OCI-LY1 (cell line): ENCODE measurements around the gene CDH22.

Experiments
- H2AFZ ChIP-seq: fragments of 200-600 bp; sonication (generic), shearing (Covaris generic); 2 replicates; pipeline ENCODE4 v1.6.0; 2014; ENCODE audit warnings: antibody characterized with exemption, mild to moderate bottlenecking, low read length
- H3F3A ChIP-seq: fragments of 200-600 bp; sonication (generic), shearing (Covaris generic); 2 replicates; pipeline ENCODE4 v1.6.0; 2014; ENCODE audit warnings: mild to moderate bottlenecking, antibody characterized with exemption, low read length, moderate library complexity; ENCODE audit not compliant: insufficient read depth
- H3K27ac ChIP-seq: fragments of 200-600 bp; sonication (generic); 2 replicates; pipeline ENCODE4 v1.5.1; 2014; ENCODE audit warnings: low read length, mixed run types, mild to moderate bottlenecking, low read depth; ENCODE audit not compliant: poor library complexity, severe bottlenecking
- H3K27me3 ChIP-seq: fragments of 200-600 bp; sonication (generic); 2 replicates; pipeline ENCODE4 v1.6.0; 2014; ENCODE audit warnings: antibody characterized with exemption, mild to moderate bottlenecking, low read length, moderate library complexity; ENCODE audit not compliant: insufficient read depth
- H3K36me3 ChIP-seq: fragments of 200-600 bp; sonication (generic); 2 replicates; pipeline ENCODE4 v1.6.1; 2014; ENCODE audit warnings: mild to moderate bottlenecking, antibody characterized with exemption, low read length, moderate library complexity, mixed read lengths; ENCODE audit not compliant: insufficient read depth
- H3K4me1 ChIP-seq: fragments of 200-600 bp; sonication (generic); 2 replicates; pipeline ENCODE4 v1.5.1; 2014; ENCODE audit warnings: mild to moderate bottlenecking, low read length, moderate library complexity; ENCODE audit not compliant: insufficient read depth, severe bottlenecking
- H3K4me2 ChIP-seq: fragments of 200-600 bp; sonication (generic), shearing (Covaris generic); 2 replicates; pipeline ENCODE4 v1.6.1; 2014; ENCODE audit warnings: low read length
- H3K4me3 ChIP-seq: fragments of 200-600 bp; sonication (generic); 2 replicates; pipeline ENCODE4 v1.5.1; 2014; ENCODE audit warnings: low read length, low read depth, mild to moderate bottlenecking, mixed read lengths; ENCODE audit not compliant: poor library complexity, severe bottlenecking
- H3K79me2 ChIP-seq: fragments of 200-600 bp; shearing (Covaris generic); 2 replicates; pipeline ENCODE4 v1.6.1; 2016; ENCODE audit warnings: mixed run types, low read length, mixed read lengths; ENCODE audit not compliant: insufficient read depth
- H3K9ac ChIP-seq: fragments of 200-600 bp; sonication (generic), shearing (Covaris generic); 2 replicates; pipeline ENCODE4 v1.6.1; 2014; ENCODE audit warnings: mild to moderate bottlenecking, low read length, mixed read lengths
- H3K9me2 ChIP-seq: fragments of 200-600 bp; sonication (generic), shearing (Covaris generic); 2 replicates; pipeline ENCODE4 v1.6.1; 2014; ENCODE audit warnings: low read depth, mild to moderate bottlenecking, low read length, mixed read lengths
- H3K9me3 ChIP-seq: fragments of 200-600 bp; shearing (Covaris generic); 2 replicates; pipeline ENCODE4 v1.6.1; 2014; ENCODE audit warnings: low read length, mixed read lengths
- H4K20me1 ChIP-seq: fragments of 200-600 bp; sonication (generic), shearing (Covaris generic); 2 replicates; pipeline ENCODE4 v1.6.0; 2016; ENCODE audit warnings: mild to moderate bottlenecking, low read length; ENCODE audit not compliant: insufficient read depth
- CTCF ChIP-seq: fragments of 200-600 bp; sonication (generic), shearing (Covaris generic); IDR thresholded peaks from 2 replicates; pipeline ENCODE4 v1.5.1; 2017; ENCODE audit warnings: mild to moderate bottlenecking, antibody characterized with exemption, low read length, moderate library complexity, mixed read lengths
- EZH2 ChIP-seq: fragments of 200-600 bp; sonication (generic), shearing (Covaris generic); IDR thresholded peaks from 2 replicates; pipeline ENCODE4 v1.8.0; 2017; ENCODE audit warnings: borderline replicate concordance, mixed run types, mild to moderate bottlenecking, antibody characterized with exemption, low read length, moderate library complexity, mixed read lengths

The CDH22 gene

DNA sequence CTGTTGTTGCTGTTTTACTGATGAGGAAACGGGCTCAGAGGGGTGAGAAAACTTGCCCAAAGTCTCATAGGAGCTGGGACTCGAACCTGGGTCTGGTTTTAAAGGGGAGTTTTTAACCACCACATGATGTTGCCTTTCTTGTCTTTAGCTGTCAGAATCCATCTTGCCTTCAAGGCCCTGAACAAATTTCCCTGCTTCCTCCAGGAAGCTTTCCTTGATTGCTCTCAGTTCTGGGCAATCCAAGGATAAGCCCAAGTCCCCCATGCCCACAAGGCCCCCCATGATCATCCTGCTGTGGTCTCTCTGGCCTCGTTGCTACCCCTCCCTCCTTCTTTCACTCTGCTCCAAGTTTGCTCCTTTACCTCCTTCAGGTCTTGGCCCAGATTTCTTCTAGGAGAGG lies 116.7 kb downstream of the CDH22 start:
- no peaks in the 10 kb centered on the region for H3F3A ChIP-seq
- no peaks in the 10 kb centered on the region for H3K9me3 ChIP-seq
- no peak overlapping the region for H3K4me3 ChIP-seq
- no peaks in the 10 kb centered on the region; the same call in 1 of the 2 replicates for H3K27me3 ChIP-seq
- H4K20me1 ChIP-seq, result no peaks in the 10 kb centered on the region
- H3K9ac ChIP-seq, result no peak overlapping the region
- no peaks in the 10 kb centered on the region for H3K79me2 ChIP-seq
- H2AFZ ChIP-seq, result no peak overlapping the region
- no peak overlapping the region for H3K27ac ChIP-seq
- H3K36me3 ChIP-seq, result no peaks in the 10 kb centered on the region
- no peak overlapping the region for H3K4me2 ChIP-seq
- no peaks in the 10 kb centered on the region for H3K9me2 ChIP-seq
- no peaks in the 10 kb centered on the region for H3K4me1 ChIP-seq
- TF ChIP-seq CTCF (no peak), EZH2 (no peak)

DNA sequence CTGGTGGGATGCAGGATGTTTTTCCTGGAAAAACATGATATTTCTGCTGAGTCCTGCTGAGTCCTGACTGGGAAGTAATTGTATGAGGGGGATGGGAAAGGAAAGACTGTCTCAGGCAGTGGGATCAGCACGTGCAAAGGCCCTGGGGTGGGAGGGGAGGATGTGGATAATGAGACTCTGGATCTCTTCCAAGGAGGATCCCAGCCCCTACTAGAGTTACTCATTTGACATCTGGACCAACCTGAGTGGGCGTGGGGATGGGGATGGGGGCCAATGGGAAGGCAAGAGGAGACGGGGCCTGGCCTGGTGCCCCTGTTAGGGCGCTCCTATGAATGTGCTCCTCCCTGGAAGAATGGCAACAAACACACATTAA lies 117.1 kb downstream of the CDH22 start:
- no peak overlapping the region for H3K27ac ChIP-seq
- no peak overlapping the region for H2AFZ ChIP-seq
- H3K9ac ChIP-seq, result no peak overlapping the region
- TF ChIP-seq CTCF (no peak), EZH2 (no peak)
- no peaks in the 10 kb centered on the region for H3F3A ChIP-seq
- no peaks in the 10 kb centered on the region for H3K9me2 ChIP-seq
- no peak overlapping the region for H3K4me2 ChIP-seq
- no peaks in the 10 kb centered on the region for H3K9me3 ChIP-seq
- no peaks in the 10 kb centered on the region for H3K36me3 ChIP-seq
- no peaks in the 10 kb centered on the region; the same call in 1 of the 2 replicates for H3K27me3 ChIP-seq
- no peaks in the 10 kb centered on the region for H3K79me2 ChIP-seq
- no peak overlapping the region for H3K4me3 ChIP-seq
- no peaks in the 10 kb centered on the region for H3K4me1 ChIP-seq
- H4K20me1 ChIP-seq, result no peaks in the 10 kb centered on the region

DNA sequence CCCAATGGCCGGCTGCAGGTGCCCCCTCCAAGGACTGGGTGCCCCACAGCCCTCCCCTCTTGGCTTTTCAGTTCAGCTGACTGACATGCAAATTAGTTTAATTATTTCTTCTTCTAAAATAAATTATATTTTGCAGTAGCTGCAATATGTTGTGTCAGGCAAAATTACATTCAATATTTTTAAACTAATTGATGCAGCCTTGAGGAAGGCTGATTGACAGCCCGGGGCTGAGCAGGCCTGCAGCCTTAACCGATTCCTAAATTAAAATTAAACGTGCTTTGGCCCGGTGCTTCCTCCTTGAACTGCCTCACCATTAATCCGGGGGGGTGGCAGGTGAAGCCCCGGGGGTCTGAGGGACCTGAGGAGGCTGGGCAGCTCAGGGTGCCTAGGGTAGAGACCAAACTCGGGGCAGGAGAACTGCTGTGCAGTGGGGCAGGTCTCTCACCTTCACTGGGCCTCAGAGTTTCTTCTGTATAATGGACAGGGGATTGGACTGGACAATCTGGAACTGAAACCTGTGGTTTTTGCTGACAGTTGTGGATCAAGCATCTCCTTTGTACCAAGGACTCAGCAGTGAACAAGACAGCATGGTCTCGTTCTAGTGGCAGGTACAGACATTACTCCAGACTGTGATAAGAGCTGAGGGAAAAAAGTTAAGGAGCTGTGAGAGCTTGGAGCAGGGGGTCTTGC lies 117.7 kb downstream of the CDH22 start:
- Histone ChIP-seq H2AFZ (no peak overlapping the region), H4K20me1 (no peaks in the 10 kb centered on the region), H3K9ac (no peak overlapping the region), H3K4me2 (no peak overlapping the region), H3K4me1 (no peaks in the 10 kb centered on the region), H3K9me3 (no peaks in the 10 kb centered on the region), H3F3A (no peaks in the 10 kb centered on the region), H3K27me3 (no peaks in the 10 kb centered on the region; the same call in 1 of the 2 replicates), H3K9me2 (no peaks in the 10 kb centered on the region), H3K27ac (no peak overlapping the region), H3K4me3 (no peak overlapping the region), H3K36me3 (no peaks in the 10 kb centered on the region), H3K79me2 (no peaks in the 10 kb centered on the region)
- TF ChIP-seq EZH2, result no peak
- no peak for TF ChIP-seq CTCF
